Cardiac septum (tissue), 1 donor: ENCODE measurements around the gene CPA3. TPM values are rescaled to one million over a fixed set of nuclear protein-coding genes. Genes with fewer than 3 reads are reported as not detected.

ENCODE experiments used
- total RNA-seq: library from RNA; stranded (reverse); fragmentation: NEBNext Ultra II Directional; extraction: Animal tissue kit (Norgen Biotek cat#: 25700); gene quantifications from one replicate; pipeline ENCODE4 v1.2.1, GENCODE V29; 2021
- donor health status: DM: no; HTN: no; CAD: no.

The CPA3 gene
- total RNA-seq, 1 donor from 2014 or later = 1.9 TPM

Other genes with a start within 250 kb of the CPA3 start
- 0.67 TPM for gene AGTR1, start 167.4 kb upstream of the CPA3 start, total RNA-seq
- not detected for gene CPB1, start 37.5 kb upstream of the CPA3 start, total RNA-seq
- gene GYG1, start 126.2 kb downstream of the CPA3 start, total RNA-seq = 123 TPM
- gene HLTF, start 221.2 kb downstream of the CPA3 start, total RNA-seq = 23.9 TPM